Renal pelvis (tissue), 4 donors: ENCODE results near the gene MAST3. TPM values are rescaled to one million over a fixed set of nuclear protein-coding genes. Genes with fewer than 3 reads are reported as not detected.
"Not testable (repeated sequence)": the region's sequence is repeated elsewhere in the genome, so short reads cannot be mapped to it uniquely, and the experiment has no call there.

Experiments used
- DNase-seq: peaks from one replicate; pipeline ENCODE4 v3.0.0-alpha.2; 2013
- polyA plus RNA-seq, 3 donors: library from polyadenylated mRNA; unstranded; fragments of 120-200 nt; gene quantifications; one replicate each; pipeline ENCODE4 v1.2.1, GENCODE V29; 2013; ENCODE audit not compliant: insufficient read length in 3 of 3

Gene MAST3
- polyA plus RNA-seq, 3 donors: 5.7 to 8.3 (median 7.5) TPM

GRCh38 chr19:18086590-18087138 lies 10.9 kb upstream of the MAST3 start, which contains the start of gene IL12RB1:
TSS of gene IL12RB1 (minus strand) at chr19:18086934. CDS start at chr19:18086823, 111 bp downstream.
- DNase-seq: no peak

DNA sequence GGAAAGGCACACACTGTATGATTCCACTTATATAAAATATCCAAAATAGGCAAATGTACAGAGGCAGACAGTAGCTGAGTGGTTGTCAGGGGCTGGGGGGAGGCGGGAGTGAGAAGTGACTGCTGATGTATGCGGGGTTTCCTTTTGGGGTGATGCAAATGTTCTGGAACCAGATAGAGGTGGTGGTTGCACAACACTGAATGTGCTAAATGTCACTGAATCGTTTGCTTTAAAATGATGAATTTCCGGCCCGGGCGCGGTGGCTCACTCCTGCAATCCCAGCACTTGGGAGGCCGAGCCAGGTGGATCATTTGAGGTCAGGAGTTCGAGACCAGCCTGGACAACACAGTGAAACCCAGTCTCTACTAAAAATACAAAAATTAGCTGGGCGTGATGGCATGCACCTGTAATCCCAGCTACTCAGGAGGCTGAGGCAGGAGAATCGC lies 8.5 kb upstream of the MAST3 start:
- not testable (repeated sequence) for DNase-seq

GRCh38 chr19:18089726-18090125 lies 7.9 kb upstream of the MAST3 start:
- no peak for DNase-seq

DNA sequence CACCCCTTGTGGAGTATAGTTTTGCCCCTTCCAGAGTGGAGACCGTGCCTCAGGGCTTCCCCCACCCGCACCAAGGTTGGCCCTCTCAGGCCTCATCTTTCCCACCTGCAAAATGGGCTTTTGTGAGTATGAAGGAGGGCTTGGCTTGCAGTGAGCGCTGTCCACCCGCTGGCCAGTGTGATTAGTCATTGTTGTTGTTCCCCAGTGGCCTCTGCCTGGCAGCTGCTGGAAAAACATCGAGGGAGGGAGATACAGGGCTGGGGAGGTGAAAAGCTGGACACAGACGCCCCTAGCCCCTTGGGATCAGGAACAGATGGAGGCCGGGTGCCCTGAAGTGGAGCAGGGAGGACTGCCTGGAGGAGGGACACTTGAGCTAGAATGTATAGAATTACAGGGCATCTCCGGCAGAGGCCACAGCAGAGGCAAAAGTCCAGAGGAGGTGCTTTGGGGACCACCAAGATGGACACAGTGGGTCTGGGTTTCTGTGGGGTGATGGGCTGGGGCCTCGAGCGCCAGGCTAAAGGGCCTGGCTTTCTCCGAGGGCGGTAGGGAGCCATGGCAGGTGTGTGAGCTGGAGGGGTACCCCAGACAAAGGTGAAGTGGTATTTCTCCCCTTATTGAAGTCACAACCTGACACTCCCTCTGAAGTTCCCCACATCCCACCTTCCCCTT lies 6.9 kb upstream of the MAST3 start:
- no peak for DNase-seq

DNA sequence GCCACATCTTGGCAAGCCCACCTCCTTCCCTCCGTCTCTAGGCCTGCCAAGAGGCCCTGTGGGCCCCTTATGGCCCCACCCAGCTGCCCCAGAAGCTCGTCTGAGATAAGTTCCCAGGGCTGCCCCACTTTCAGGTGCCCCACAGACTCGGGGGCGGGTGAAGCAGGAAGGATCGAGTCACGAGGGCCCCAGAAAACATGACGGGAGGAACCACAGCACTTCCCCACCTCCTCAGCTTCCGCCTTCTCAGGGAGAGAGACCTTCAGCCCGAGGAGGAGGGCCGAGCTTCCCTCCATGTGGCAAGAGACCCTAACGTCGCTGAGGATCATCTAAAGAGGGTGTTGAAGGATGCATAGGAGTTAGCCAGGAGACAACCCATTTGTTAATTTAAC lies 6.4 kb upstream of the MAST3 start:
- DNase-seq: no peak

DNA sequence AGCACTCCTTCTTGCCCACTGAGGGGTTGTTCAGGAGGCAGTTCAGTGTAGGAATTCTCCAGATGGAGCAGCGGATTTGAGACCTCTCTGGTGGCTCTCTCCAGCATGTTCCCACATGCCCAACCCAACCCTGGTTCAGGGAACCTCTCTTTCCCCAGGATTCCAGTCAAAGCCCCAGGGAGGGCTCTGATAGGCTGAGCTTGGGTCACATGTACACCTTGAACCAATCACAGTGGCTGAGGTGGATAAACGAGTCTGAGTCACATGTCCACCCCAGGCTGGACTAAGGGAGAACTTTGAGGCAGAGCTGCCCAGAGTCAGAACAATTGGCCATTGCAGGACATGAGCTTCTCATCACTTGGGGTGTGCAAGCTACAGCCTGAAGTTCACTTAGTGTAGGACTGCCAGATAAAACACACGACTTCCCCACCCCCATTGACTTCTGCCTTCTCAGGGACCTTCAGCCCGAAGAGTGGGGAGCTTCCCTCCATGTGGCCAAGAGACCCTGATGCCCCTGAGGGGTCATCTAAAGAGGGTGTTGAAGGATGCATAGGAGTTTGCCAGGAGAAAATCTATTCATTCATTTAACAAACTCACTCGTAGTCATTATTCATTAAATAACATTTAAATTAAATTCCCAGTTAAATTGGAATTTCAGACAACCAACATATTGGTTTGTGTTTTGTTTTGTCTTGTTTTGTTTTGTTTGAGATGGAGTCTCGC lies 4.0 kb upstream of the MAST3 start:
- no peak for DNase-seq

GRCh38 chr19:18096258-18096657 lies 1.3 kb upstream of the MAST3 start:
- DNase-seq: no peak

DNA sequence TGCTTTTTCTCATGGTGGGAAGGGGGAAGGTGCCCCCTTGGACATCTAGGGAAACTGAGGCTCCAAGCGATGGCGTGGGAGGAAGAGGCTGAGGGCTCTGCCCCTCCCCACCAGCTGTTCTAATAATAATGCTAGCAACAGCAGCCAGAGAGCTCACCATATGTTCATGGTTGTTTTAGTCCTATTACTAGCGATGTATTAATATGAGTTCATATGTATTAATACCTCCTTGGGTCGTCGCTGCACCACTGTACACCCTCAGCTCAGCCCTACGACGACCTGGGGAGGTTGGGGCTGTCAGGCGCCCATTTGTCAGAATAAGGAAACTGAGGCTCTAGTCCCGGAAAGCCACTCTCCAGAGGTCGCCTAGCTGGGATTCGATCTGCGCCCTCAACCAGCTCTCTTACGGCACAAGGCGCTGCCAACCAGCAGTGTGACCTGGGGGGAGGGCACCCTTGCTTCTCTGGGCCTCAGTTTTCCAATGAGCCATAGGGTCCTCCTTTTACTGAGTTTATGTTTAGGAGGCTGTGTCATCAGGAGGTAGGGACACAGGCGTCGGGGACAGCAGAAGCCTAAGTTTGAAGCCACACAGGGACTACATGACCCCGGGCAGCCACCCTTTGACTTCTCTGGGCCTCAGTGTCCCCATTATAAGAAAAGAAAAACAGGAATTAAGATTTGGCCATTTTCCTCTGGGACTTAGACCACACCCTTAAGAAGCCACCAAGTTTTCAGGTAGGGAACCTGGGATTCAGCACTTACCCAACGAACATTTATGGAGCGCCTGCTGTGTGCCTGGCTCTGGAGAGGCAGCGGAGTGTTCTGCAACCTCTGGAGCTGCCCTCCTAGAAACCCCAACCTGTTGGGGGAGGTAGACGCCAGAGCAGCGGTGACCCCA lies 664 bp downstream of the MAST3 start:
- DNase-seq: no peak

DNA sequence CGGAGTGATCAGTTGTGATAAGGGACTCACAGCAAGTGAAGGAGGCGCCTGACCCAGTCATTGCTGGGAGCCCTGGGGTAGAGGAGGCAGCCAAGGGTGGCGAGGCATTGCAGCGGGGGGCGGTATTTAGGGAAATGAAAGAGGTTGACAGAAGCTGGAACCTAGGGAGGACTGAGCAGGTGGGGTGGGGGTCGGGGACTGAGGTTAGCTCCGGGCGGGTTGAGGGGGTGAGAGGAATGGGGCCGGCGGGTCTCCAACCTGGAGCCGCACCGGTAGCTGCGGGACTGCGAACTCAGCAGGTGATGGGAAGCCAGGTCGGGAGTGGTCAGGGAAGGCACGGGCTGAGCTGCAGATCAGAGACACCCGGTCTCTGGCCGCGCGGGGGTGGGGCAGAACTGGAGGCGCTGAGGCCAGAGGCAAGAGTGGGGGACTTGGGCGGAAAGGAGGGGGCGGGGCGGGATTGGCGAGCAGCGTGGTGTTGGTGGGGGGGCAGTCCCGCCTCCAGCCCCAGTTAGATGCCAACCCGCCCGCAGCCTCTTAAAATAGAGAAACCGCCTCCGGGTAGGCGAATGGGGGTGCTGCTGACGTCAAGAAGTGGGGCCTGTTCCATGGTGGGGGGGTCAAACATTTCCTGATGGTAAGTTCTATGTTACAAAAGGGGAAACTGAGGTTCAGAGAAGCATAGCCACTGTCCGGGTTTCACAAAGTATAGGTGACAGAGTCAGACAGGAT lies 1.5 kb downstream of the MAST3 start:
- no peak for DNase-seq

GRCh38 chr19:18099623-18099995 lies 2.0 kb downstream of the MAST3 start:
- DNase-seq: no peak

- no peak for DNase-seq
Measured at GRCh38 chr19:18100710-18101109, 3.1 kb downstream of the MAST3 start.

DNA sequence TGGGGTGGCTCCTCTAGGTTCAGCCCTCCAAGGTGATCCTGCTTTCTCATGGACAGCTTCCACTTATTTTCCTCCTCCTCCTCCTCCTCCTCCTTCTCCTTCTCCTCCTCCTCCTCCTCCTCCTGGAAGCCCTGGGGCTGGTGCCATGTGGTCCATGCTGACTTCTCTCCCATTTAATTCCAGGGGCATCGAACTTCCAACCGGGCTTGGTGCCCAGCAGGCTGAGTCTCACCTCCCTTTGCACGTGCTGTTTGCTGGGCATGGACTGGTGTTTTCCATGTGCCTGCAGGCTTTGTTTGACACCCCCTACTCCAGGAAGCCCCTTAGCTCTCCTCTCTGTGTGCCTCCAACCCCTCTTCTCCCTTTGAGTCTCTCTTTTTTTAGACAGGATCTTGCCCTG lies 3.7 kb downstream of the MAST3 start:
- DNase-seq: no peak

GRCh38 chr19:18102916-18103542 lies 5.5 kb downstream of the MAST3 start:
- DNase-seq: no peak

DNA sequence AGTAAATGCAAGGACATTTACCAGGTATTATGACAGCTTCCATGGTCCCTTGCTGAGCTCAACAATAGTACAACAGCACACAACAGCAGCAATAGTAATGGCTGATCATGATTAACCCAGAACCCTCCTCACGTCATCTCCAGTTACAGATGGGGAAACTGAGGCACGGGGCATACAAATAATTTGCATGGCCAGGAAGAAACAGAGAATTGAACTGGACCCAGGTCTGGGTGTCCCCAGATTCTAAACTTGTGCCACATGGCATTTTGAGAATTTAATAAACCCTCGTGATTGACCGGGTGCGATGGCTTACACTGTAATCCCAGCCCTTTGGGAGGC lies 7.2 kb downstream of the MAST3 start:
- DNase-seq: no peak

GRCh38 chr19:18105259-18105658 lies 7.7 kb downstream of the MAST3 start:
- not testable (repeated sequence) for DNase-seq

GRCh38 chr19:18107235-18107634 lies 9.7 kb downstream of the MAST3 start:
- no peak for DNase-seq

DNA sequence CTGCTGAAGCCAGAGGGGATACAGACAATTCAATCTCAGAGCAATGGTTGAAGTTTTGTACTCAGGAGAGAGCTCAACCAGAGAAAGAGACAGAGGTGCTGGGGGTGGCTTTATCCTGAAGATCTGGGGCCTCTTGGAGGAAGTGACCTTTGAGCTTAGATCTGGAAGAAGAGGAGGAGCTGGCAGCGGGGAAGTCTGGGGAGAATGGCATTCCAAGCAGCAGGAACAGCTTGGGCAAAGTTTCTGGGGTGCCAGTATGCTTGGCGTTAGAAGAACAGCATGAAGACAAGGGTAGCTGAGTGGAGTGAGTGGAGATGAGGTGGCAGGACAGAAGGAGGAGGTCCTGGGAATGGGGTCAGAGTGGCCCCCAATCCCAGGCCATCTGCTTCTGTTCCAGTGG lies 11.3 kb downstream of the MAST3 start:
- DNase-seq: no peak

DNA sequence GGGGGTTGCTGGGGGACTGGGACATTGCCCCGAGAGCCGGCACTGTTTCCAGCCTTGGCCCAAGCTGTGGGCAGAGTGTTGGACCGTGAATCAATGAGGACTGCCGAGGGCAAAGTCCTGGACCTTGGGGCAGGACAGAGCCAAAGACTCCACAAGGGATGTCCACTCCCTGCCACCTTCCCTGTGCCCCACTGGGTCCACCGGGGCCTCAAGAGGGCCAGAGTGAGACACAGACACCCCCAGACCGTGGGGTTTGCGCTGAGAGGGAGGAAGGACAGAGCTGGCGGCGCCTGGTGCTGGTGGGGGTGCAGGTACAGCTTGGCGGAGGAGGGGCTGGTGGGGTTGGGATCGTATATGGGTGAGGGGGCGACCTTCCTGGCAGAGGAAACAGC lies 11.8 kb downstream of the MAST3 start:
- no peak for DNase-seq

DNA sequence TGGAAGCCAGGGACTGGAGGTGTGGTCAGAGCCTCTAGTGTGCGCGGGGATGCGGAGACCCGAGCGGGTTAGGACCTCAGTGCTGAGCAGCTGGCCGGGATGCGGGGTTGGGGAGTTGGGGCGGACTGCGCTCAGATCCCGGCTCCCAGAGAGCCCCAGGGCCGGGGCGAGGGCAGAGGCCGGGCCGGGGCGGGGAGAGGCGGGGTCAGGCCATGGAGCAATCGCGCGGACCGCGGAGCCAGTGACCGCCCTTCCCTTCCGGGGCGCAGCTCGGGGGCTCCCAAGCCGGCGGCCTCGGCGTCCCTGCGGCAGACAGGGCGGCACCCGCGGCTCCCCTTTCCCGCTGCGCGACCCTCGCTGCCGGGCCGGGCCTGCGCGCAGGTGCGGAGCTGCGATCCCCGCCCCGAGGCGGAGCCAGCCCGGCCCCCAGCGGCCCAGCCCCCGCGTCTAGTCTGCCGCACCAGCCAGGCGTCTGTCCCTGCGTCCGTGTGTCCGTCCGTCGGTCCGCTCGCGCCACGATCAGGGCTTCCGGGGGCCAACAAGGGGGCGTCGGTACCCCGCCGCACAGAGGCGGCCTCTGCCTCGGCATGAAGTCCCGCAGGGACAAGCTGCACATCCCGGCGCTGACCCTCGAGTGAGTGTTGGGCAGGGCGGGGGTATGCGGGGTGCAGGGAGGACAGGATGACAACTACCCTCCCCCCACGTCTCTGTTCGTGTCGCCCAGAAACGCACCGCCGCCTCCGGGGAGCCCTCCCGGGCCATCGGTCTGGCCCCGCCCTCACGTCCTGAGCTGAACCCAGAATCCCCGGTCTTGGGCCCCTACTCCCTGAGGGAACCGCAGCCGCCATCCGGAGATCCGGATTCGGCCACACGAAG lies 12.4 kb downstream of the MAST3 start:
- no peak for DNase-seq

DNA sequence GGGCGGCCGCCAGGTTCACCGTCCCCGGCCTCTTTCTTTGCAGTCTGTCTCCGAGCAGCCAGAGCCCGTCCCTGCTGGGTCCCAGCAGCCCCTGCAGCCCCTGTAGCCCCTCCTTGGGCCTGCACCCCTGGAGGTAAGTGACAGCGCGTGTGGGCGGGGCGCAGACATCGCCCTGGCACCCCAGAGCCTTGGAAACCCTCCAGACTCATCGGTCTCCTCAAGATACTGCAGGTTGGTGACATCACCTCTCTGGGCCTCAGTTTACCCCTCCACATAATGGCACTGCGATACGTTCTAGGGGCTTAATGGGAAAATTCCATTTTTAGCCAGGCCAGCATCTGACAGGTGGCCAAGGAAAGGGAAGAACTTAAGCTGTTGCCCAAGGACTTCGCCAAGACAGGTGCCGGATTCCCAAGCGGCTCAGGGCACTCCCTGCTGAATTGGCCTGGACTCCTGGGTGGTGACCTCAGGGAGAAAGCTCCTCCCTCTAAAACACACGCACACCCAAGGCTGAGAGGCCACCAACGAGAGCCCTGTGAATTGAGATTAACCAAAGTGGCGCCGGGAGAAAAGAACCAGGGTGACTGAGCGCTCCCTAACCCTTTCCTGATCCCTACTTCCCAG lies 13.1 kb downstream of the MAST3 start:
- DNase-seq: no peak
